H9 (cell line): ENCODE data around the gene DPP10. TPM values are rescaled to one million over a fixed set of nuclear protein-coding genes. Genes with fewer than 3 reads are reported as not detected.
A peak's percentile ranks its signal among the peaks of the same experiment; 100 is the strongest.

Source experiments
- DNase-seq: peaks from one replicate; pipeline ENCODE4 v3.0.0-alpha.2; 2017
- H2AFZ ChIP-seq: one replicate; pipeline ENCODE4 v1.6.1; 2013; ENCODE audit warnings: mild to moderate bottlenecking, low read length, control low read depth, moderate library complexity
- H2AK5ac ChIP-seq: 2 replicates; pipeline ENCODE4 v1.6.1; 2013; ENCODE audit warnings: low read length, control low read depth, mixed read lengths; ENCODE audit not compliant: insufficient read length
- H2BK120ac ChIP-seq: one replicate; pipeline ENCODE4 v1.6.1; 2013; ENCODE audit warnings: low read depth, mild to moderate bottlenecking, low read length, control low read depth, inconsistent platforms; ENCODE audit not compliant: poor library complexity, severe bottlenecking
- H2BK12ac ChIP-seq: 2 replicates; pipeline ENCODE4 v1.6.1; 2013; ENCODE audit warnings: low read length, control low read depth, mixed read lengths, low read depth; ENCODE audit not compliant: insufficient read length
- H2BK15ac ChIP-seq: 2 replicates; pipeline ENCODE4 v1.6.1; 2013; ENCODE audit warnings: low read depth, low read length, control low read depth
- H2BK20ac ChIP-seq: one replicate; pipeline ENCODE4 v1.6.1; 2013; ENCODE audit warnings: low read depth, mild to moderate bottlenecking, low read length, control low read depth, inconsistent platforms; ENCODE audit not compliant: poor library complexity, severe bottlenecking
- H2BK5ac ChIP-seq: 2 replicates; pipeline ENCODE4 v1.6.1; 2013; ENCODE audit warnings: low read length, control low read depth, mixed read lengths; ENCODE audit not compliant: insufficient read length
- H3K14ac ChIP-seq: 2 replicates; pipeline ENCODE4 v1.6.1; 2013; ENCODE audit warnings: low read length, control low read depth; ENCODE audit not compliant: insufficient read depth
- H3K18ac ChIP-seq: 2 replicates; pipeline ENCODE4 v1.6.1; 2013; ENCODE audit warnings: low read depth, mild to moderate bottlenecking, mixed read lengths, low read length, control low read depth; ENCODE audit not compliant: insufficient read length
- H3K23ac ChIP-seq: 2 replicates; pipeline ENCODE4 v1.6.1; 2013; ENCODE audit warnings: low read length, control low read depth, mixed read lengths, low read depth; ENCODE audit not compliant: insufficient read length
- H3K23me2 ChIP-seq: 2 replicates; pipeline ENCODE4 v1.6.1; 2013; ENCODE audit warnings: low read depth, mild to moderate bottlenecking, mixed read lengths, low read length, control low read depth; ENCODE audit not compliant: insufficient read length, poor library complexity, severe bottlenecking
- H3K27ac ChIP-seq: 2 replicates; pipeline ENCODE4 v1.5.1; 2013; ENCODE audit warnings: low read length, control low read depth, mixed read lengths, low read depth; ENCODE audit not compliant: insufficient read length
- H3K27me3 ChIP-seq: 2 replicates; pipeline ENCODE4 v1.6.1; 2013; ENCODE audit warnings: low read length, control low read depth, inconsistent platforms; ENCODE audit not compliant: insufficient read depth
- H3K4ac ChIP-seq: 2 replicates; pipeline ENCODE4 v1.6.1; 2013; ENCODE audit warnings: low read depth, mild to moderate bottlenecking, control low read depth, inconsistent platforms, low read length, moderate library complexity
- H3K4me1 ChIP-seq: 2 replicates; pipeline ENCODE4 v1.6.1; 2013; ENCODE audit warnings: low read length, control low read depth, inconsistent platforms; ENCODE audit not compliant: insufficient read depth
- H3K4me2 ChIP-seq: 2 replicates; pipeline ENCODE4 v1.6.1; 2013; ENCODE audit warnings: low read length, control low read depth, mixed read lengths; ENCODE audit not compliant: insufficient read length, insufficient read depth
- H3K56ac ChIP-seq: 2 replicates; pipeline ENCODE4 v1.6.1; 2013; ENCODE audit warnings: low read depth, mild to moderate bottlenecking, mixed read lengths, low read length, control low read depth; ENCODE audit not compliant: insufficient read length
- H3K79me1 ChIP-seq: 2 replicates; pipeline ENCODE4 v1.6.1; 2013; ENCODE audit warnings: low read depth, mild to moderate bottlenecking, moderate library complexity, low read length, control low read depth, inconsistent platforms; ENCODE audit not compliant: insufficient read depth, poor library complexity, severe bottlenecking
- H3K79me2 ChIP-seq: 2 replicates; pipeline ENCODE4 v1.6.1; 2013; ENCODE audit warnings: low read length, control low read depth, inconsistent platforms; ENCODE audit not compliant: insufficient read depth
- H3K9ac ChIP-seq: 2 replicates; pipeline ENCODE4 v1.6.1; 2013; ENCODE audit warnings: low read length, control low read depth, mixed read lengths; ENCODE audit not compliant: insufficient read length; ENCODE audit errors: extremely low read depth
- H3K9me3 ChIP-seq: one replicate; pipeline ENCODE4 v1.6.1; 2013; ENCODE audit warnings: low read depth, low read length, inconsistent platforms; ENCODE audit not compliant: control insufficient read depth
- H3T11ph ChIP-seq: one replicate; pipeline ENCODE4 v1.6.1; 2013; ENCODE audit warnings: mild to moderate bottlenecking, low read length, control low read depth, inconsistent platforms
- H4K20me1 ChIP-seq: one replicate; pipeline ENCODE4 v1.6.1; 2013; ENCODE audit not compliant: control insufficient read depth, insufficient read length, insufficient read depth
- H4K5ac ChIP-seq: 2 replicates; pipeline ENCODE4 v1.6.1; 2013; ENCODE audit warnings: low read depth, mild to moderate bottlenecking, mixed read lengths, low read length, control low read depth; ENCODE audit not compliant: insufficient read length
- H4K8ac ChIP-seq: replicated peaks from 2 replicates; pipeline ENCODE4 v1.6.1; 2013; ENCODE audit warnings: low read length, control low read depth, mixed read lengths, low read depth; ENCODE audit not compliant: insufficient read length
- H4K91ac ChIP-seq: 2 replicates; pipeline ENCODE4 v1.6.1; 2013; ENCODE audit warnings: low read depth, mild to moderate bottlenecking, moderate library complexity, mixed read lengths, low read length, control low read depth; ENCODE audit not compliant: insufficient read length
- H3K27ac Mint-ChIP-seq, 3 experiments: 2 replicates in 2 of 3; 3 replicates in 1 of 3; pipeline ENCODE4 v1.8.0; 2020 to 2021; ENCODE audit warnings: mixed read lengths in 3 of 3, mild to moderate bottlenecking in 1 of 3, moderate library complexity in 1 of 3
- H3K27me3 Mint-ChIP-seq: 2 replicates; pipeline ENCODE4 v1.8.0; 2021; ENCODE audit warnings: low read depth, mild to moderate bottlenecking, moderate library complexity, mixed read lengths
- H3K36me3 Mint-ChIP-seq, 3 experiments: 2 replicates in 2 of 3; 3 replicates in 1 of 3; pipeline ENCODE4 v1.8.0; 2020 to 2021; ENCODE audit warnings: low read depth in 3 of 3, mixed read lengths in 3 of 3; ENCODE audit not compliant: insufficient read depth in 1 of 3
- H3K4me1 Mint-ChIP-seq, 2 experiments: 2 replicates each; pipeline ENCODE4 v1.8.0; 2020; ENCODE audit warnings: mixed read lengths in 2 of 2
- H3K4me3 Mint-ChIP-seq, 2 experiments: 2 replicates in 1 of 2; 3 replicates in 1 of 2; pipeline ENCODE4 v1.8.0; 2020 to 2021; ENCODE audit warnings: mild to moderate bottlenecking in 2 of 2, mixed read lengths in 2 of 2, moderate library complexity in 1 of 2
- H3K9me3 Mint-ChIP-seq, 2 experiments: 2 replicates in 1 of 2; 3 replicates in 1 of 2; pipeline ENCODE4 v1.8.0; 2020; ENCODE audit warnings: mild to moderate bottlenecking in 2 of 2, mixed read lengths in 2 of 2, moderate library complexity in 1 of 2
- CTCF ChIP-seq: fragments of 200-600 bp; sonication (generic); conservative IDR thresholded peaks from 3 replicates; pipeline ENCODE4 v1.8.0; 2021; ENCODE audit warnings: antibody characterized with exemption, mild to moderate bottlenecking
- WGBS: extraction: QIAGEN DNeasy Blood & Tissue Kit; methylation state at CpG from one replicate; pipeline ENCODE4 v1.1.7; 2013; ENCODE audit warnings: missing lambda C conversion rate, low lambda C conversion rate, mixed read lengths; ENCODE audit not compliant: insufficient read length; ENCODE audit errors: extremely low coverage; 5-methylcytosine and 5-hydroxymethylcytosine counted together
- total RNA-seq: library from RNA; stranded (reverse); gene quantifications from 2 replicates; pipeline ENCODE4 v1.2.1, GENCODE V29; 2021

Gene DPP10
- total RNA-seq, 1 experiment from 2014 or later = 11.3 TPM

- no peaks in the 10 kb centered on the region for H3K79me2 ChIP-seq
- H3K27ac ChIP-seq = no peak overlapping the region
- no peak overlapping the region for H3K18ac ChIP-seq
- WGBS = no CpG with 5 or more reads among the region's 1 CpG
- H2BK20ac ChIP-seq = no peak overlapping the region
- no peaks in the 10 kb centered on the region for H4K20me1 ChIP-seq
- no peak overlapping the region for H3K56ac ChIP-seq
- H3K4ac ChIP-seq = no peak overlapping the region
- H3K23me2 ChIP-seq = no peaks in the 10 kb centered on the region
- no peak overlapping the region for H3K14ac ChIP-seq
- peak overlapping the region in 1 of 3 experiments; percentile 2; a peak in 1 of 7 replicates for H3K27ac Mint-ChIP-seq
- H2AFZ ChIP-seq = no peak overlapping the region
- no peaks in the 10 kb centered on the region for H3K4me1 ChIP-seq
- no peak overlapping the region for H3K4me3 Mint-ChIP-seq
- DNase-seq = no peak
- no peak overlapping the region for H4K91ac ChIP-seq
- H2BK12ac ChIP-seq = no peak overlapping the region
- H2BK120ac ChIP-seq = no peak overlapping the region
- H3T11ph ChIP-seq = no peak overlapping the region
- no peak overlapping the region for H2AK5ac ChIP-seq
- peaks cover 0 to 4% of the 10 kb centered on the region in 2 experiments; a peak in 3 of 5 replicates for H3K9me3 Mint-ChIP-seq
- no peak overlapping the region for H2BK15ac ChIP-seq
- H3K9ac ChIP-seq = no peak overlapping the region
- H4K8ac ChIP-seq = no peak overlapping the region
- peaks cover 0 to 2% of the 10 kb centered on the region in 2 experiments; a peak in 1 of 4 replicates for H3K4me1 Mint-ChIP-seq
- peaks cover 3 to 6% (median 4%) of the 10 kb centered on the region in 3 experiments; a peak in 6 of 7 replicates for H3K36me3 Mint-ChIP-seq
- no peaks in the 10 kb centered on the region for H3K79me1 ChIP-seq
- no peaks in the 10 kb centered on the region for H3K9me3 ChIP-seq
- no peak overlapping the region for H4K5ac ChIP-seq
- H3K27me3 Mint-ChIP-seq = no peaks in the 10 kb centered on the region
- H3K27me3 ChIP-seq = no peaks in the 10 kb centered on the region
- H2BK5ac ChIP-seq = no peak overlapping the region
- no peak overlapping the region for H3K23ac ChIP-seq
- no peak overlapping the region for H3K4me2 ChIP-seq
- TF ChIP-seq CTCF = no peak
Observed at GRCh38 chr2:115248066-115248465, 805.6 kb downstream of the DPP10 start.
